K562 (cell line): ENCODE measurements around the gene CACNA1E. TPM values are rescaled to one million over a fixed set of nuclear protein-coding genes. Genes with fewer than 3 reads are reported as not detected.

Experiments
- ATAC-seq: fragments of 200-7000 bp; cut with Tn5 transposase; 3 replicates; pipeline ENCODE4 v1.9.1; 2020; ENCODE audit warnings: moderate library complexity
- BruUV-seq: library from RNA; stranded (reverse); fragments of 400-500 nt; replicated peaks from 2 replicates; lab custom pipeline; 2021; lab: Mats Ljungman, UMichigan
- CTCF ChIA-PET: fragments of 300-600 bp; formaldehyde crosslinking; extraction: SDS; loops from one replicate; lab custom pipeline; 2021; ENCODE audit warnings: low intra/inter-chr PET ratio; lab: Yijun Ruan, JAX
- POLR2A ChIA-PET: fragments of 300-600, 350-650 bp; sonication (Branson Sonifier 250); formaldehyde crosslinking; extraction: SDS; loops from one replicate; lab custom pipeline; 2021; ENCODE audit warnings: antibody characterized with exemption, inconsistent platforms; lab: Yijun Ruan, JAX
- DNase-seq, 4 experiments: peaks; one replicate each; pipeline versions ENCODE4 v3.0.0 to v3.0.0-alpha.2; 2011 to 2018; ENCODE audit warnings: low spot score in 3 of 4, mixed read lengths in 3 of 4; ENCODE audit errors: extremely low read depth in 1 of 4
- FAIRE-seq: peaks from 2 replicates; lab custom pipeline; 2011; peaks lifted over from hg19 to GRCh38; lab: Jason Lieb, UNC
- H2AFZ ChIP-seq: 2 replicates; pipeline ENCODE4 v1.6.0; 2011; ENCODE audit warnings: low read depth, low read length, control low read depth, inconsistent platforms
- H3K27ac ChIP-seq: fragments of 200-600 bp; 3 replicates; pipeline ENCODE4 v1.8.0; 2011; ENCODE audit warnings: low read depth, mild to moderate bottlenecking, control low read depth, inconsistent platforms, low read length, moderate library complexity, mixed read lengths; ENCODE audit errors: extremely low read depth
- H3K27me3 ChIP-seq, 2 experiments: fragments of 300-600 bp in 1 of 2; 2 replicates in 1 of 2; 3 replicates in 1 of 2; pipeline versions ENCODE4 v1.6.0 to v1.8.0; 2011; ENCODE audit warnings: inconsistent platforms in 2 of 2, low read length in 2 of 2, mild to moderate bottlenecking in 1 of 2, mixed read lengths in 1 of 2, moderate library complexity in 1 of 2; ENCODE audit not compliant: control insufficient read depth in 2 of 2, insufficient read depth in 2 of 2
- H3K36me3 ChIP-seq: fragments of 300-600 bp; 3 replicates; pipeline ENCODE4 v1.8.0; 2011; ENCODE audit warnings: mild to moderate bottlenecking, low read length, inconsistent platforms; ENCODE audit not compliant: control insufficient read depth, insufficient read depth
- H3K4me1 ChIP-seq, 2 experiments: fragments of 200-600 bp in 1 of 2; replicated peaks in 1 of 2; 2 replicates in 1 of 2; 3 replicates in 1 of 2; pipeline versions ENCODE4 v1.5.1 to v1.8.0; 2011; ENCODE audit warnings: inconsistent platforms in 2 of 2, low read length in 2 of 2, mild to moderate bottlenecking in 1 of 2, mixed read lengths in 1 of 2, moderate library complexity in 1 of 2; ENCODE audit not compliant: control insufficient read depth in 2 of 2, insufficient read depth in 2 of 2
- H3K4me2 ChIP-seq: 2 replicates; pipeline ENCODE4 v1.6.1; 2011; ENCODE audit warnings: low read length, control low read depth, inconsistent platforms, mixed read lengths; ENCODE audit not compliant: insufficient read depth
- H3K4me3 ChIP-seq: fragments of 200-600 bp; sonication (generic), shearing (Covaris generic); 2 replicates; pipeline ENCODE4 v1.5.1; 2016; ENCODE audit warnings: control low read depth, inconsistent platforms
- H3K79me2 ChIP-seq: fragments of 200-600 bp; 3 replicates; pipeline ENCODE4 v1.8.0; 2011; ENCODE audit warnings: low read length, inconsistent platforms; ENCODE audit not compliant: control insufficient read depth, insufficient read depth
- H3K9ac ChIP-seq, 2 experiments: 2 replicates each; pipeline versions ENCODE4 v1.6.0 to v1.6.1; 2011; ENCODE audit warnings: low read depth in 2 of 2, low read length in 2 of 2, control low read depth in 1 of 2, inconsistent platforms in 1 of 2, mild to moderate bottlenecking in 1 of 2, mixed read lengths in 1 of 2; ENCODE audit not compliant: insufficient read depth in 1 of 2
- H3K9me1 ChIP-seq: one replicate; pipeline ENCODE4 v1.6.0; 2011; ENCODE audit warnings: inconsistent platforms, mild to moderate bottlenecking, low read length, moderate library complexity; ENCODE audit not compliant: control insufficient read depth, insufficient read depth
- H3K9me3 ChIP-seq: replicated peaks from 2 replicates; pipeline ENCODE4 v1.5.1; 2011; ENCODE audit warnings: low read depth, low read length, inconsistent platforms; ENCODE audit not compliant: control insufficient read depth, insufficient read depth
- H4K20me1 ChIP-seq: replicated peaks from 2 replicates; pipeline ENCODE4 v1.6.1; 2011; ENCODE audit warnings: low read length, inconsistent platforms, mixed read lengths; ENCODE audit not compliant: control insufficient read depth, insufficient read depth
- E2F3 ChIP-seq: fragments of 250-450 bp; sonication (Bioruptor Pico); IDR thresholded peaks from 2 replicates; pipeline ENCODE4 v1.4.0; 2020; ENCODE audit warnings: mild to moderate bottlenecking
- ERF ChIP-seq: fragments of 450-650 bp; formaldehyde crosslinking; IDR thresholded peaks from 2 replicates; pipeline ENCODE4 v1.4.0; 2020; ENCODE audit warnings: mild to moderate bottlenecking, mixed read lengths
- GATAD2B ChIP-seq: fragments of 450-650 bp; IDR thresholded peaks from 2 replicates; pipeline ENCODE4 v1.6.1; 2017; ENCODE audit warnings: mild to moderate bottlenecking, borderline replicate concordance
- GMEB1 ChIP-seq: fragments of 250-450 bp; sonication (Bioruptor Pico); IDR thresholded peaks from 2 replicates; pipeline ENCODE4 v1.4.0; 2020; ENCODE audit warnings: mild to moderate bottlenecking
- MAFG ChIP-seq: fragments of 450-650 bp; conservative IDR thresholded peaks from 2 replicates; pipeline ENCODE4 v1.6.1; 2016; ENCODE audit warnings: missing genetic modification characterization, missing compliant biosample characterization
- MTA1 ChIP-seq: fragments of 450-650 bp; IDR thresholded peaks from 2 replicates; pipeline ENCODE4 v1.6.1; 2017; ENCODE audit warnings: borderline replicate concordance
- NRF1 ChIP-seq, 2 experiments: fragments of 450-650 bp; IDR thresholded peaks in 1 of 2; conservative IDR thresholded peaks in 1 of 2; 2 replicates each; pipeline ENCODE4 v1.6.1; 2014; ENCODE audit warnings: mild to moderate bottlenecking in 2 of 2
- ZNF134 ChIP-seq: fragments of 250-450 bp; sonication (Bioruptor Pico); conservative IDR thresholded peaks from 2 replicates; pipeline ENCODE4 v1.4.0; 2020
- ZNF140 ChIP-seq: fragments of 250-450 bp; sonication (Bioruptor Pico); IDR thresholded peaks from 2 replicates; pipeline ENCODE4 v1.8.0; 2021; ENCODE audit warnings: moderate library complexity, mild to moderate bottlenecking, inconsistent platforms
- ZNF778 ChIP-seq: fragments of 450-650 bp; formaldehyde crosslinking; IDR thresholded peaks from 2 replicates; pipeline ENCODE4 v1.4.0; 2020; ENCODE audit warnings: mild to moderate bottlenecking, moderate library complexity
- WGBS: fragments of 100-300 bp; shearing (Covaris generic); methylation state at CpG from one replicate; pipeline ENCODE4 v1.1.6; 2016; ENCODE audit warnings: low coverage, mixed read lengths; ENCODE audit not compliant: insufficient coverage; ENCODE audit errors: missing lambda C conversion rate; 5-methylcytosine and 5-hydroxymethylcytosine counted together
- in situ Hi-C: fragments of 300-500 bp; cut with MboI; formaldehyde crosslinking; loops from 4 replicates; pipeline ENCODE4 v1.15.0; 2018; ENCODE audit warnings: inconsistent platforms, mixed read lengths
- intact Hi-C: fragments of 100-400 bp; cut with micrococcal nuclease; formaldehyde crosslinking; loops from 2 replicates; pipeline ENCODE4 v1.14.2; 2022
- polyA plus RNA-seq, 8 experiments: library from polyadenylated mRNA; depleted of rRNA in 4 of 8; stranded (reverse) in 5 of 8; unstranded in 3 of 8; fragments of >200 nt; fragmentation: Nextera tagmentation in 2 of 8; fragmentation: Illumina TruSeq in 1 of 8; extraction: Ambion mirVana in 2 of 8; extraction: Trizol in 1 of 8; gene quantifications; 2 replicates each; pipeline versions ENCODE4 v1.2.1 to v1.2.3, GENCODE V29; 2011 to 2014; ENCODE audit warnings: inconsistent platforms in 1 of 8, missing spikeins in 1 of 8
- total RNA-seq, 7 experiments: library from RNA; depleted of rRNA in 6 of 7; stranded (reverse); fragments of >200 nt in 6 of 7; fragmentation: Illumina TruSeq in 2 of 7; extraction: Trizol in 2 of 7; gene quantifications; 2 replicates each; pipeline versions ENCODE4 v1.2.1 to v1.2.3, GENCODE V29; 2011 to 2021; ENCODE audit warnings: low replicate concordance in 1 of 7

CACNA1E gene
- total and polyA plus RNA-seq, 9 of the 15 experiments (the other 6 are each of a cell fraction or from before 2014, with no cell fraction given), result under 0.01 to 0.04 TPM; not detected in 7

- WGBS, result 0% methylated on average over 1 of the region's 1 CpG
- FAIRE-seq, result no peak
- CTCF ChIA-PET, result no interaction called here
These were observed 136.9 kb downstream of the CACNA1E start for GRCh38 chr1:181620183-181620582.

More at GRCh38 chr1:181620183-181620582, 136.9 kb downstream of the CACNA1E start:
- H2AFZ ChIP-seq, result no peak overlapping the region
- H3K9me1 ChIP-seq, result no peaks in the 10 kb centered on the region
- no peak overlapping the region for H3K4me2 ChIP-seq
- ATAC-seq, result no peak
- no peaks in the 10 kb centered on the region for H3K79me2 ChIP-seq
- no peak for DNase-seq
- TF ChIP-seq NRF1 (conservative IDR thresholded peaks at IDR 0.05 in 1 of 2, IDR thresholded peaks at IDR 0.05 in 1 of 2), result no peak
- TF ChIP-seq MAFG, result no peak
- no peak for TF ChIP-seq ZNF140 (CRISPR knock-in tag)
- no peak for TF ChIP-seq ZNF778 (CRISPR knock-in tag)
- TF ChIP-seq E2F3 (CRISPR knock-in tag), result no peak
- TF ChIP-seq GATAD2B, result no peak
- TF ChIP-seq GMEB1 (CRISPR knock-in tag), result no peak
- TF ChIP-seq MTA1, result no peak
- TF ChIP-seq ERF (CRISPR knock-in tag), result no peak
- no peak for TF ChIP-seq ZNF134 (CRISPR knock-in tag)
- TF ChIP-seq, all 486 proteins: peak for 0
- in situ Hi-C loops, result no loop called here
- POLR2A ChIA-PET, result interaction anchor here (0.6 kb wide), 1 partner anchor 355 kb away, joined by 3 read pairs; no protein-coding TSS in a partner anchor
- Histone ChIP-seq H4K20me1 (no peaks in the 10 kb centered on the region; the same call in 1 of the 2 replicates), H3K27me3 (no peaks in the 10 kb centered on the region; a peak in 1 of 5 replicates), H3K4me3 (no peak overlapping the region), H3K36me3 (no peaks in the 10 kb centered on the region), H3K4me1 (no peaks in the 10 kb centered on the region), H3K9me3 (no peaks in the 10 kb centered on the region), H3K9ac (no peak overlapping the region), H3K27ac (no peak overlapping the region)
- intact Hi-C loops, result no loop called here
- no TSS peak for BruUV-seq
